ENCODE results near the gene SAMD8. TPM values are rescaled to one million over a fixed set of nuclear protein-coding genes. Genes with fewer than 3 reads are reported as not detected.

The SAMD8 gene
- total RNA-seq, 1 experiment from 2014 or later: 32.0 TPM

DNA sequence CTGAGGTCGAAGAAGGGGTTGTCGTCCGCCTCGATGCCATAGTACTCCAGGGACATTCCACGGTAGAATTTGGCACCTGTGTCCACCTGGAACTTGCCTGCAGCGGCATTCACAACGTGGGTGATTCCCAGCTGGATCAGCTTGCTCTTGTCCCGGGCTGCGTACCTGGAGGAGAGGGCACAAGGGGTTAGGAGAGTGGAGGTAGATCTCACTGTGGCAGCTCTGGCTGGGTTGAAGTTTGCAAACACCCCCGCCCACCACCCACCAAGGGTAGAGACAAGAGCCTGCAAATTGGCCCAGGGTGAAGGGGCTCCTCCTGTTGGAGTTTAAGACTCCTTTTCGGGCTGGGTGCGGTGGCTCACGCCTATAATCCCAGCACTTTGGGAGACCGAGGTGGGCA, 15.8 kb upstream of the SAMD8 start:
- CTCF ChIA-PET: interaction anchor here (0.7 kb wide), 1 partner anchor 419 kb away, joined by 12 read pairs; no protein-coding TSS in a partner anchor
- in situ Hi-C loops (cut with HindIII; ENCODE audit: low pct_unique_long_range_greater_than_20kb, low sequenced_read_pairs) (no loop called here), intact Hi-C loops (cut with micrococcal nuclease; ENCODE audit: unreplicated experiment) (loop anchor here (5.0 kb wide), 1 partner anchor 848 kb away; no protein-coding TSS in a partner anchor)
- no peak for ATAC-seq
- peaks cover 6% of the 10 kb centered on the region; the same call in 1 of the 2 replicates for H3K4me1 ChIP-seq (ENCODE audit: control insufficient read depth, insufficient read depth, low read length)
- no peak overlapping the region for H3K27ac ChIP-seq (ENCODE audit: low read length)
- no peaks in the 10 kb centered on the region for H3K9me3 ChIP-seq (ENCODE audit: control insufficient read depth, insufficient read depth, low read depth, low read length)
- no peak overlapping the region for H3K4me3 ChIP-seq (ENCODE audit: low read depth in 2 of 2, low read length in 2 of 2)
- POLR2A ChIA-PET: interaction anchor here (0.6 kb wide), 1 partner anchor 844 kb away, joined by 10 read pairs; no protein-coding TSS in a partner anchor
- H3K27me3 ChIP-seq (ENCODE audit: control insufficient read depth, insufficient read depth, low read length): no peaks in the 10 kb centered on the region
- no TSS peak for BruUV-seq (replicated peaks)
- DNase-seq (ENCODE audit: low read depth, low spot score): no peak
- no peaks in the 10 kb centered on the region for H3K36me3 ChIP-seq (ENCODE audit: control insufficient read depth, insufficient read depth, low read length)
- TF ChIP-seq, protein P1, sequence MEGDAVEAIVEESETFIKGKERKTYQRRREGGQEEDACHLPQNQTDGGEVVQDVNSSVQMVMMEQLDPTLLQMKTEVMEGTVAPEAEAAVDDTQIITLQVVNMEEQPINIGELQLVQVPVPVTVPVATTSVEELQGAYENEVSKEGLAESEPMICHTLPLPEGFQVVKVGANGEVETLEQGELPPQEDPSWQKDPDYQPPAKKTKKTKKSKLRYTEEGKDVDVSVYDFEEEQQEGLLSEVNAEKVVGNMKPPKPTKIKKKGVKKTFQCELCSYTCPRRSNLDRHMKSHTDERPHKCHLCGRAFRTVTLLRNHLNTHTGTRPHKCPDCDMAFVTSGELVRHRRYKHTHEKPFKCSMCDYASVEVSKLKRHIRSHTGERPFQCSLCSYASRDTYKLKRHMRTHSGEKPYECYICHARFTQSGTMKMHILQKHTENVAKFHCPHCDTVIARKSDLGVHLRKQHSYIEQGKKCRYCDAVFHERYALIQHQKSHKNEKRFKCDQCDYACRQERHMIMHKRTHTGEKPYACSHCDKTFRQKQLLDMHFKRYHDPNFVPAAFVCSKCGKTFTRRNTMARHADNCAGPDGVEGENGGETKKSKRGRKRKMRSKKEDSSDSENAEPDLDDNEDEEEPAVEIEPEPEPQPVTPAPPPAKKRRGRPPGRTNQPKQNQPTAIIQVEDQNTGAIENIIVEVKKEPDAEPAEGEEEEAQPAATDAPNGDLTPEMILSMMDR (IDR thresholded peaks at IDR 0.05): no peak
- TF ChIP-seq TCF7L2 (IDR thresholded peaks at IDR 0.05; ENCODE audit: low read depth, low read length): no peak
- TF ChIP-seq REST (IDR thresholded peaks at IDR 0.05; ENCODE audit: insufficient read depth in 1 of 2, low read depth in 2 of 2, low read length in 1 of 2): no peak
- TF ChIP-seq POLR2AphosphoS5 (IDR thresholded peaks at IDR 0.05; ENCODE audit: low read depth, low read length): no peak
- no peak for TF ChIP-seq SIN3A (IDR thresholded peaks at IDR 0.05; ENCODE audit: borderline replicate concordance, insufficient read depth, low read depth, low read length)

GRCh38 chr10:75096749-75097148, 14.7 kb upstream of the SAMD8 start:
- Histone ChIP-seq H3K4me3 (ENCODE audit: low read depth in 2 of 2, low read length in 2 of 2) (no peak overlapping the region), H3K9me3 (ENCODE audit: control insufficient read depth, insufficient read depth, low read depth, low read length) (no peaks in the 10 kb centered on the region), H3K36me3 (ENCODE audit: control insufficient read depth, insufficient read depth, low read length) (no peaks in the 10 kb centered on the region), H3K27ac (ENCODE audit: low read length) (no peak overlapping the region), H3K4me1 (ENCODE audit: control insufficient read depth, insufficient read depth, low read length) (peaks cover 7% of the 10 kb centered on the region; the same call in 1 of the 2 replicates), H3K27me3 (ENCODE audit: control insufficient read depth, insufficient read depth, low read length) (no peaks in the 10 kb centered on the region)
- TF ChIP-seq REST (IDR thresholded peaks at IDR 0.05; ENCODE audit: insufficient read depth in 1 of 2, low read depth in 2 of 2, low read length in 1 of 2) (no peak), TCF7L2 (IDR thresholded peaks at IDR 0.05; ENCODE audit: low read depth, low read length) (no peak), POLR2AphosphoS5 (IDR thresholded peaks at IDR 0.05; ENCODE audit: low read depth, low read length) (no peak), SIN3A (IDR thresholded peaks at IDR 0.05; ENCODE audit: borderline replicate concordance, insufficient read depth, low read depth, low read length) (no peak)
- TF ChIP-seq, protein P1 (IDR thresholded peaks at IDR 0.05): no peak
- no TSS peak for BruUV-seq (replicated peaks)
- intact Hi-C loops (cut with micrococcal nuclease; ENCODE audit: unreplicated experiment): loop anchor here (5.0 kb wide), 1 partner anchor 849 kb away; no protein-coding TSS in a partner anchor
- POLR2A ChIA-PET: no interaction called here
- in situ Hi-C loops (cut with HindIII; ENCODE audit: low pct_unique_long_range_greater_than_20kb, low sequenced_read_pairs): no loop called here
- ATAC-seq: no peak
- CTCF ChIA-PET: no interaction called here
- no peak for DNase-seq (ENCODE audit: low read depth, low spot score)

Measured in Panc1 (cell line).